Mesothelial cell of epicardium (in vitro differentiated cells): Measurements from ENCODE around the gene PDLIM3. TPM values are rescaled to one million over a fixed set of nuclear protein-coding genes. Genes with fewer than 3 reads are reported as not detected.

ENCODE experiments used
- DNase-seq, 2 experiments: peaks; one replicate each; pipeline ENCODE4 v3.0.0; 2021; ENCODE audit warnings: low spot score in 2 of 2; ENCODE audit not compliant: unreplicated experiment in 2 of 2
- H3K27ac Mint-ChIP-seq: 2 replicates; pipeline ENCODE4 v1.8.0; 2021; ENCODE audit warnings: mixed read lengths
- H3K27me3 Mint-ChIP-seq: 2 replicates; pipeline ENCODE4 v1.8.0; 2021; ENCODE audit warnings: low read depth, mixed read lengths
- H3K36me3 Mint-ChIP-seq: 2 replicates; pipeline ENCODE4 v1.8.0; 2021; ENCODE audit warnings: mixed read lengths
- H3K4me1 Mint-ChIP-seq: 2 replicates; pipeline ENCODE4 v1.8.0; 2021; ENCODE audit warnings: mixed read lengths
- H3K4me3 Mint-ChIP-seq: 2 replicates; pipeline ENCODE4 v1.8.0; 2021; ENCODE audit warnings: mild to moderate bottlenecking, moderate library complexity, mixed read lengths
- H3K9me3 Mint-ChIP-seq: 2 replicates; pipeline ENCODE4 v1.8.0; 2021; ENCODE audit warnings: mixed read lengths
- CTCF ChIP-seq: fragments of 200-600 bp; sonication (generic); IDR thresholded peaks from one replicate; pipeline ENCODE4 v1.5.0; 2021; ENCODE audit warnings: antibody characterized with exemption; ENCODE audit not compliant: unreplicated experiment
- total RNA-seq: library from RNA; stranded (reverse); gene quantifications from 3 replicates; pipeline ENCODE4 v1.2.1, GENCODE V29; 2021

Gene PDLIM3
- total RNA-seq, 1 donor from 2014 or later, result 11.2 TPM

GRCh38 chr4:185576962-185577950 lies 41.9 kb upstream of the PDLIM3 start:
- H3K36me3 Mint-ChIP-seq, result no peaks in the 10 kb centered on the region
- no peak for DNase-seq
- H3K4me3 Mint-ChIP-seq, result no peak overlapping the region
- peak overlapping the region; percentile 73 for H3K27ac Mint-ChIP-seq
- no peaks in the 10 kb centered on the region for H3K27me3 Mint-ChIP-seq
- peaks cover 5% of the 10 kb centered on the region for H3K9me3 Mint-ChIP-seq
- H3K4me1 Mint-ChIP-seq, result peaks cover 19% of the 10 kb centered on the region
- TF ChIP-seq CTCF, result no peak

- no peak for TF ChIP-seq CTCF
- Mint-ChIP-seq H3K36me3 (no peaks in the 10 kb centered on the region), H3K9me3 (peaks cover 5% of the 10 kb centered on the region), H3K4me1 (peaks cover 19% of the 10 kb centered on the region), H3K4me3 (no peak overlapping the region), H3K27me3 (no peaks in the 10 kb centered on the region), H3K27ac (peak overlapping the region; percentile 73)
- DNase-seq, result no peak
Measured at GRCh38 chr4:185576314-185576961, 41.1 kb upstream of the PDLIM3 start.

- TF ChIP-seq CTCF, result no peak
- Mint-ChIP-seq H3K27me3 (no peaks in the 10 kb centered on the region), H3K9me3 (no peaks in the 10 kb centered on the region), H3K36me3 (no peaks in the 10 kb centered on the region), H3K27ac (peak overlapping the region; percentile 70), H3K4me1 (peaks cover 19% of the 10 kb centered on the region), H3K4me3 (peak overlapping the region; percentile 18)
- DNase-seq, result no peak
Measured at GRCh38 chr4:185573651-185574199, 38.4 kb upstream of the PDLIM3 start.

GRCh38 chr4:185570727-185571126 lies 35.4 kb upstream of the PDLIM3 start:
- H3K4me1 Mint-ChIP-seq, result peaks cover 33% of the 10 kb centered on the region
- H3K36me3 Mint-ChIP-seq, result no peaks in the 10 kb centered on the region
- TF ChIP-seq CTCF, result no peak
- no peak for DNase-seq
- no peak overlapping the region for H3K4me3 Mint-ChIP-seq
- H3K27ac Mint-ChIP-seq, result no peak overlapping the region
- H3K27me3 Mint-ChIP-seq, result no peaks in the 10 kb centered on the region
- no peaks in the 10 kb centered on the region for H3K9me3 Mint-ChIP-seq

GRCh38 chr4:185567381-185568376 lies 32.4 kb upstream of the PDLIM3 start:
- Mint-ChIP-seq H3K27ac (peak overlapping the region; percentile 95), H3K36me3 (no peaks in the 10 kb centered on the region), H3K4me3 (peak overlapping the region; percentile 12), H3K27me3 (no peaks in the 10 kb centered on the region), H3K4me1 (peaks cover 26% of the 10 kb centered on the region), H3K9me3 (peaks cover 8% of the 10 kb centered on the region)
- TF ChIP-seq CTCF, result no peak
- DNase-seq, result no peak
